Right lobe of liver (tissue), 6 donors: ENCODE data around the gene CDH13. TPM values are rescaled to one million over a fixed set of nuclear protein-coding genes. Genes with fewer than 3 reads are reported as not detected.

Source experiments
- ATAC-seq, 4 donors: fragments of 200-7000 bp; cut with Tn5 transposase; one replicate each; pipeline ENCODE4 v1.9.1; 2020; ENCODE audit warnings: mild to moderate bottlenecking in 4 of 4, moderate library complexity in 4 of 4
- DNase-seq, 3 donors: peaks; one replicate each; pipeline ENCODE4 v3.0.0-alpha.2; 2020
- H3K27ac ChIP-seq, 3 donors: fragments of 200-600 bp; one replicate each; pipeline ENCODE4 v1.8.0; 2022
- H3K27me3 ChIP-seq, 2 donors: fragments of 200-600 bp; one replicate each; pipeline ENCODE4 v1.8.0; 2022
- H3K36me3 ChIP-seq, 4 donors: fragments of 200-600 bp; sonication (generic) in 1 of 4; one replicate each; pipeline versions ENCODE4 v1.5.1 to v1.8.0; 2017 to 2022; ENCODE audit warnings: control low read depth in 1 of 4
- H3K4me1 ChIP-seq, 4 donors: fragments of 200-600 bp; sonication (generic) in 1 of 4; one replicate each; pipeline versions ENCODE4 v1.5.1 to v1.8.0; 2017 to 2022; ENCODE audit warnings: control low read depth in 1 of 4
- H3K4me3 ChIP-seq, 3 donors: fragments of 200-600 bp; one replicate each; pipeline ENCODE4 v1.8.0; 2022
- H3K9me3 ChIP-seq, 4 donors: fragments of 200-600 bp; sonication (generic) in 1 of 4; one replicate each; pipeline versions ENCODE4 v1.5.1 to v1.8.0; 2017 to 2022; ENCODE audit warnings: control low read depth in 1 of 4
- POLR2A ChIP-seq: fragments of 450-650 bp; IDR thresholded peaks from one replicate; pipeline ENCODE4 v1.6.1; 2017; ENCODE audit warnings: antibody characterized with exemption, mild to moderate bottlenecking
- WGBS: methylation state at CpG from one replicate; pipeline ENCODE4 v1.1.6; 2018; ENCODE audit warnings: low coverage, low lambda C conversion rate; ENCODE audit not compliant: insufficient coverage; ENCODE audit errors: missing lambda C conversion rate; 5-methylcytosine and 5-hydroxymethylcytosine counted together
- intact Hi-C, 2 donors: fragments of 100-400 bp; cut with DNase I; formaldehyde crosslinking; loops; one replicate each; pipeline versions ENCODE4 v1.11.2 to v1.14.1; 2022
- total RNA-seq, 6 experiments: library from RNA; depleted of rRNA in 2 of 6; stranded (reverse); fragments of >200 nt in 2 of 6; fragmentation: NEBNext Ultra II Directional in 3 of 6; extraction: Animal tissue kit (Norgen Biotek cat#: 25700) in 3 of 6; gene quantifications; one replicate each; pipeline versions ENCODE4 v1.1.0 to v1.2.4, GENCODE V29; 2016 to 2023
- TF ChIP-seq, protein P1 (sequence below), 4 donors: fragments of 200-600 bp in 3 of 4; fragments of 450-650 bp in 1 of 4; IDR thresholded peaks; one replicate each; pipeline versions ENCODE4 v1.5.1 to v1.8.0; 2016 to 2022; ENCODE audit warnings: antibody characterized with exemption in 4 of 4, mild to moderate bottlenecking in 2 of 4
- donor health status: DM: no; HTN: yes; CAD: no.
- donor health status: DM: no; HTN: no; CAD: no.
- donor health status: DM: no; HTN: no; CAD: no.
- donor health status: DM: no; HTN: yes; CAD: no.
- donor health status: DM: no; HTN: yes; CAD: no.

The CDH13 gene
- total RNA-seq, 6 experiments from 2014 or later: 0.13 to 4.6 (median 0.49) TPM

DNA sequence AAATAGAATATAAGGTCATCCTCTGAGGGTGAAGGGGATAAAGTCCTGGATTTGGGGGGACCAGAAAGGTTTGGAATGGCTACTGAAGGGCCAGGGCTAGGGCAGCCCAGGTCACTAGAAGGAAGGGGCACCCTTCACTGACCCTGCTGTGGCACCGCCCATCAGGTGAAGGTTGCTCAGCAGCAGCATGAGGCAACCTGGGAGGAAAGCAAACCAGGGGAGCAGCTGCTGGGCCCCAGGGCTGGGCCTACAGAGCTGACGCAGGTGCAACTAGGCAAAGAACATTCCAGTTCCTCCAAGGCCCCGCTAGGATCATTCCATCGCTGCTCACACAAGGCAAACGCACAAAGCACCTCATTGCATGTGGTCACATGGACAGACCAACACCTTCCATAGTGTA, 1177.6 kb downstream of the CDH13 start:
- intact Hi-C loops: no loop called here
- no CpG with 5 or more reads among the region's 5 CpGs for WGBS
- Histone ChIP-seq H3K27ac (no peak overlapping the region), H3K36me3 (no peaks in the 10 kb centered on the region), H3K4me1 (peaks cover 0 to 20% (median 0%) of the 10 kb centered on the region in 4 donors), H3K9me3 (no peaks in the 10 kb centered on the region), H3K4me3 (no peak overlapping the region), H3K27me3 (no peaks in the 10 kb centered on the region)
- DNase-seq: no peak
- TF ChIP-seq, protein P1, sequence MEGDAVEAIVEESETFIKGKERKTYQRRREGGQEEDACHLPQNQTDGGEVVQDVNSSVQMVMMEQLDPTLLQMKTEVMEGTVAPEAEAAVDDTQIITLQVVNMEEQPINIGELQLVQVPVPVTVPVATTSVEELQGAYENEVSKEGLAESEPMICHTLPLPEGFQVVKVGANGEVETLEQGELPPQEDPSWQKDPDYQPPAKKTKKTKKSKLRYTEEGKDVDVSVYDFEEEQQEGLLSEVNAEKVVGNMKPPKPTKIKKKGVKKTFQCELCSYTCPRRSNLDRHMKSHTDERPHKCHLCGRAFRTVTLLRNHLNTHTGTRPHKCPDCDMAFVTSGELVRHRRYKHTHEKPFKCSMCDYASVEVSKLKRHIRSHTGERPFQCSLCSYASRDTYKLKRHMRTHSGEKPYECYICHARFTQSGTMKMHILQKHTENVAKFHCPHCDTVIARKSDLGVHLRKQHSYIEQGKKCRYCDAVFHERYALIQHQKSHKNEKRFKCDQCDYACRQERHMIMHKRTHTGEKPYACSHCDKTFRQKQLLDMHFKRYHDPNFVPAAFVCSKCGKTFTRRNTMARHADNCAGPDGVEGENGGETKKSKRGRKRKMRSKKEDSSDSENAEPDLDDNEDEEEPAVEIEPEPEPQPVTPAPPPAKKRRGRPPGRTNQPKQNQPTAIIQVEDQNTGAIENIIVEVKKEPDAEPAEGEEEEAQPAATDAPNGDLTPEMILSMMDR (IDR thresholded peaks at IDR 0.05): no peak
- TF ChIP-seq POLR2A: no peak
- ATAC-seq: no peak

DNA sequence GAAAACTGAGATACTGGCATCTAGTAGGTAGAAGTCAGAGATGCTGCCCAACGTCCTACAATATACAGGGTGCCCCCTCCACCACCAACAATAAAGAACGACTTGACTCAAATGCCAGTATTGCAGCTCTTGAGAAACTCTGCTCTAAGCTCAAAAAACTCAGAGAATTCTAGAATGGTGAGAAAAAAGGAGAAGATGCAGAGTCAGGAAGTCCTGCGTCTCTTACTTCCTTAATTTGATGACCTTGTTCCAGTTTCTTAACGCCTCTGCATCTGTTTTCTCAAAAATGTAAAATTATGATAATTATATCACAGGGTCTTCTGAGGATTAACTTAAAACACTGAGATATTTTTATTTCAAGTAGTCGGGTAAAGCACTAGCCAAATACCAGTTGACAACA, 1179.3 kb downstream of the CDH13 start:
- H3K4me3 ChIP-seq: no peak overlapping the region
- WGBS: 34% methylated on average over 5 of the region's 5 CpGs
- TF ChIP-seq, protein P1 (IDR thresholded peaks at IDR 0.05): no peak
- no peak for TF ChIP-seq POLR2A
- H3K27ac ChIP-seq: peak overlapping the region in 2 of 3 donors; percentile 33 to 47
- peaks cover 0 to 10% (median 2%) of the 10 kb centered on the region in 4 donors for H3K36me3 ChIP-seq
- DNase-seq (no peak), ATAC-seq (no peak)
- intact Hi-C loops: no loop called here
- no peaks in the 10 kb centered on the region for H3K27me3 ChIP-seq
- H3K4me1 ChIP-seq: peaks cover 0 to 28% (median 0%) of the 10 kb centered on the region in 4 donors
- H3K9me3 ChIP-seq: no peaks in the 10 kb centered on the region

DNA sequence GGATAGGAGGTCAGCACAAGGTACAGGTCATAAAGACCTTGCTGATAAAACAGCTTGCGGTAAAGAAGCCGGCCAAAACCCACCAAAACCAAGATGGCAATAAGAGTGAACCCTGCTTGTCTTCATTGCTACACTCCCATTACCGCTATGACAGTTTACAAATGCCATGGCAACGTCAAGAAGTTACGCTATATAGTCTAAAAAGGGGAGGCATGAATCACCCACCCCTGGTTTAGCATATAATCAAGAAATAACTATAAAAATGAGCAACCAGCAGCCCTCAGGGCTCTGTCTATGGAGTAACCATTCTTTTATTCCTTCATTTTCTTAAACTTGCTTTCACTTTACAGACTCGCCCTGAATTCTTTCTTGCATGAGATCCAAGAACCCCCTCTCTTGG, 1180.0 kb downstream of the CDH13 start:
- intact Hi-C loops: no loop called here
- Histone ChIP-seq H3K4me3 (no peak overlapping the region), H3K27ac (no peak overlapping the region), H3K27me3 (no peaks in the 10 kb centered on the region), H3K9me3 (no peaks in the 10 kb centered on the region), H3K36me3 (peaks cover 0 to 13% (median 2%) of the 10 kb centered on the region in 4 donors), H3K4me1 (peaks cover 0 to 34% (median 0%) of the 10 kb centered on the region in 4 donors)
- DNase-seq (no peak), ATAC-seq (no peak)
- TF ChIP-seq, protein P1 (IDR thresholded peaks at IDR 0.05): no peak
- no peak for TF ChIP-seq POLR2A
- 94% methylated on average over 4 of the region's 6 CpGs for WGBS

DNA sequence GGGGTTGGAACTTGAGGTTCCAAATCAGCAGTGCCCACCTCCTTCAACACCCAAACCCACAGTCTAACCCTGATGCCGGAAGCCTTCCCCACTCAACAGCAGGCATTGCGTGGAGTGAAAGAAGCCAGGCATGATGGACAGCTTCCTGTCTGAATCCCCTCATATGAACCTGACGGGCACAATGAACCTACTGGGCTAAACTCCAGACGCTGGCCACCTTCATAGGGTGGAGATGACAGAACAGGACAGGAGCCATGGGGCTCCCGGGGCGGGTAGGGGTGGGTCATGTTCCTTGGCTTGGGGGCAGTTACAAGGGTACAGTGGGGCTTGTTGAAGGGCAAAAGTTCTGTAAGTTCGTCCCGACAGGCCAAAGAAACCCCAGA, 1180.5 kb downstream of the CDH13 start:
- TF ChIP-seq, protein P1 (IDR thresholded peaks at IDR 0.05): no peak
- TF ChIP-seq POLR2A: no peak
- intact Hi-C loops: no loop called here
- Histone ChIP-seq H3K4me1 (peaks cover 0 to 32% (median 0%) of the 10 kb centered on the region in 4 donors), H3K9me3 (no peaks in the 10 kb centered on the region), H3K27ac (no peak overlapping the region), H3K36me3 (peaks cover 0 to 18% (median 2%) of the 10 kb centered on the region in 4 donors), H3K4me3 (peak overlapping the region; percentile 80 to 98 (median 93)), H3K27me3 (no peaks in the 10 kb centered on the region)
- ATAC-seq (no peak), DNase-seq (peak in 1 of 3 donors; percentile 54)
- 81% methylated on average over 3 of the region's 8 CpGs for WGBS
